MM.1S (cell line): ENCODE data around the gene CEP350.
A peak's percentile ranks its signal among the peaks of the same experiment; 100 is the strongest.
"Not testable (repeated sequence)": the region's sequence is repeated elsewhere in the genome, so short reads cannot be mapped to it uniquely, and the experiment has no call there.

ENCODE experiments used
- DNase-seq: peaks from one replicate; pipeline ENCODE4 v3.0.0-alpha.2; 2015
- H2AFZ ChIP-seq: fragments of 300-600 bp; sonication (generic); 2 replicates; pipeline ENCODE4 v1.6.0; 2016; ENCODE audit warnings: antibody characterized with exemption, low read length
- H3F3A ChIP-seq: fragments of 300-600 bp; sonication (generic); 2 replicates; pipeline ENCODE4 v1.6.1; 2016; ENCODE audit warnings: mild to moderate bottlenecking, antibody characterized with exemption, low read length, moderate library complexity, mixed read lengths; ENCODE audit not compliant: insufficient read depth
- H3K27ac ChIP-seq: fragments of 300-600 bp; sonication (generic); 2 replicates; pipeline ENCODE4 v1.5.1; 2016; ENCODE audit warnings: mild to moderate bottlenecking, low read length
- H3K27me3 ChIP-seq: fragments of 300-600 bp; sonication (generic); replicated peaks from 2 replicates; pipeline ENCODE4 v1.6.0; 2016; ENCODE audit warnings: low read length; ENCODE audit not compliant: insufficient read depth
- H3K36me3 ChIP-seq: fragments of 300-600 bp; sonication (generic); replicated peaks from 2 replicates; pipeline ENCODE4 v1.6.1; 2016; ENCODE audit warnings: mild to moderate bottlenecking, low read length, mixed read lengths; ENCODE audit not compliant: insufficient read depth
- H3K4me1 ChIP-seq: fragments of 300-600 bp; sonication (generic); 2 replicates; pipeline ENCODE4 v1.6.1; 2016; ENCODE audit warnings: low read length, mixed read lengths
- H3K4me2 ChIP-seq: fragments of 300-600 bp; sonication (generic); 2 replicates; pipeline ENCODE4 v1.6.0; 2016; ENCODE audit warnings: low read depth, low read length
- H3K4me3 ChIP-seq: fragments of 300-600 bp; sonication (generic); 2 replicates; pipeline ENCODE4 v1.5.1; 2016; ENCODE audit warnings: low read length, mixed read lengths
- H3K79me2 ChIP-seq: fragments of 300-600 bp; sonication (generic); 2 replicates; pipeline ENCODE4 v1.6.1; 2016; ENCODE audit warnings: mixed run types, low read length, mixed read lengths
- H3K9ac ChIP-seq: fragments of 300-600 bp; sonication (generic); 2 replicates; pipeline ENCODE4 v1.6.1; 2016; ENCODE audit warnings: low read length, mixed read lengths
- H3K9me2 ChIP-seq: fragments of 300-600 bp; sonication (generic); replicated peaks from 2 replicates; pipeline ENCODE4 v1.6.1; 2016; ENCODE audit warnings: mild to moderate bottlenecking, low read length, mixed read lengths; ENCODE audit not compliant: insufficient read depth
- H3K9me3 ChIP-seq: fragments of 300-600 bp; sonication (generic); replicated peaks from 2 replicates; pipeline ENCODE4 v1.6.1; 2016; ENCODE audit warnings: mild to moderate bottlenecking, low read length, mixed read lengths; ENCODE audit not compliant: insufficient read depth
- H4K20me1 ChIP-seq: fragments of 300-600 bp; sonication (generic); 2 replicates; pipeline ENCODE4 v1.6.1; 2016; ENCODE audit warnings: mild to moderate bottlenecking, low read length, moderate library complexity, mixed read lengths; ENCODE audit not compliant: insufficient read depth
- CTCF ChIP-seq: fragments of 300-600 bp; sonication (generic); IDR thresholded peaks from 2 replicates; pipeline ENCODE4 v1.5.1; 2016; ENCODE audit warnings: antibody characterized with exemption, low read length, mixed read lengths
- EZH2 ChIP-seq: fragments of 300-600 bp; sonication (generic); optimal IDR thresholded peaks from 2 replicates; pipeline ENCODE3; 2017; ENCODE audit warnings: low read depth, mild to moderate bottlenecking, antibody characterized with exemption, low read length, mixed read lengths
- EZH2phosphoT487 ChIP-seq: fragments of 300-600 bp; sonication (generic); IDR thresholded peaks from 2 replicates; pipeline ENCODE4 v1.6.1; 2018; ENCODE audit warnings: antibody characterized with exemption, low read length

Gene CEP350

GRCh38 chr1:179953974-179954492 lies 577 bp upstream of the CEP350 start:
- peak overlapping the region; percentile 82 for H3K4me2 ChIP-seq
- peak overlapping the region; percentile 96 for H2AFZ ChIP-seq
- no peaks in the 10 kb centered on the region for H3K36me3 ChIP-seq
- H3F3A ChIP-seq = peaks cover 11% of the 10 kb centered on the region
- no peaks in the 10 kb centered on the region for H3K9me2 ChIP-seq
- H3K4me3 ChIP-seq = peak overlapping the region; percentile 85
- peak; percentile 70 for DNase-seq
- peaks cover 45% of the 10 kb centered on the region for H3K79me2 ChIP-seq
- peaks cover 14% of the 10 kb centered on the region for H3K4me1 ChIP-seq
- H3K9me3 ChIP-seq = no peaks in the 10 kb centered on the region
- peak overlapping the region; percentile 83 for H3K9ac ChIP-seq
- peak; percentile 57 for TF ChIP-seq CTCF
- no peak for TF ChIP-seq EZH2
- peak overlapping the region; percentile 74 for H3K27ac ChIP-seq
- H3K27me3 ChIP-seq = no peaks in the 10 kb centered on the region
- 0 out of 2 replicates have a peak, but pooled peaks cover 7% of the 10 kb centered on the region for H4K20me1 ChIP-seq

- H3F3A ChIP-seq = peaks cover 11% of the 10 kb centered on the region
- peak overlapping the region; percentile 85 for H3K4me3 ChIP-seq
- H3K9me2 ChIP-seq = no peaks in the 10 kb centered on the region
- peaks cover 56% of the 10 kb centered on the region for H3K79me2 ChIP-seq
- H4K20me1 ChIP-seq = 0 out of 2 replicates have a peak, but pooled peaks cover 7% of the 10 kb centered on the region
- no peaks in the 10 kb centered on the region for H3K27me3 ChIP-seq
- H3K4me2 ChIP-seq = peak overlapping the region; percentile 63
- H3K4me1 ChIP-seq = peaks cover 14% of the 10 kb centered on the region
- peak overlapping the region; percentile 83 for H3K9ac ChIP-seq
- peak overlapping the region; percentile 74; the same call in 1 of the 2 replicates for H3K27ac ChIP-seq
- H3K9me3 ChIP-seq = no peaks in the 10 kb centered on the region
- peak overlapping the region; percentile 76 for H2AFZ ChIP-seq
- DNase-seq = no peak
- TF ChIP-seq EZH2 = no peak
- TF ChIP-seq CTCF = no peak
- no peak for TF ChIP-seq EZH2phosphoT487
- no peaks in the 10 kb centered on the region for H3K36me3 ChIP-seq
These were observed 674 bp downstream of the CEP350 start for GRCh38 chr1:179955287-179955680.

- Histone ChIP-seq H3K9ac (peak overlapping the region; percentile 83; the same call in 1 of the 2 replicates), H3K4me3 (peak overlapping the region; percentile 85), H2AFZ (no peak overlapping the region), H3K79me2 (peaks cover 61% of the 10 kb centered on the region), H3K9me3 (no peaks in the 10 kb centered on the region), H3K4me1 (peaks cover 14% of the 10 kb centered on the region), H3K27me3 (no peaks in the 10 kb centered on the region), H3F3A (peaks cover 11% of the 10 kb centered on the region), H3K36me3 (no peaks in the 10 kb centered on the region), H4K20me1 (0 out of 2 replicates have a peak, but pooled peaks cover 7% of the 10 kb centered on the region), H3K9me2 (no peaks in the 10 kb centered on the region), H3K4me2 (peak overlapping the region; percentile 63), H3K27ac (no peak overlapping the region)
- no peak for TF ChIP-seq EZH2phosphoT487
- DNase-seq = no peak
These were observed 1.1 kb downstream of the CEP350 start for GRCh38 chr1:179955731-179956130.

GRCh38 chr1:179958359-179958758 lies 3.7 kb downstream of the CEP350 start:
- Histone ChIP-seq H3K36me3 (no peaks in the 10 kb centered on the region), H3K9me3 (no peaks in the 10 kb centered on the region), H3K4me3 (no peak overlapping the region), H3K9ac (no peak overlapping the region), H3K27ac (no peak overlapping the region), H3K9me2 (no peaks in the 10 kb centered on the region), H3K79me2 (peaks cover 87% of the 10 kb centered on the region), H3K27me3 (no peaks in the 10 kb centered on the region), H3F3A (peaks cover 10% of the 10 kb centered on the region), H3K4me2 (no peak overlapping the region), H2AFZ (no peak overlapping the region), H3K4me1 (peaks cover 14% of the 10 kb centered on the region), H4K20me1 (0 out of 2 replicates have a peak, but pooled peaks cover 7% of the 10 kb centered on the region)
- TF ChIP-seq EZH2phosphoT487 = no peak
- TF ChIP-seq EZH2 = no peak
- no peak for TF ChIP-seq CTCF
- no peak for DNase-seq

GRCh38 chr1:179962168-179962567 lies 7.6 kb downstream of the CEP350 start:
- H3K27ac ChIP-seq, H4K20me1 ChIP-seq, H3K4me3 ChIP-seq, H3K4me1 ChIP-seq, H3K9me2 ChIP-seq, H3K4me2 ChIP-seq, H3K9ac ChIP-seq, H3K9me3 ChIP-seq, H3F3A ChIP-seq, DNase-seq, H3K27me3 ChIP-seq, H3K36me3 ChIP-seq, H2AFZ ChIP-seq: not testable (repeated sequence)
- peaks cover 99% of the 10 kb centered on the region for H3K79me2 ChIP-seq
